Prostate gland (tissue), 2 donors: ENCODE measurements around the gene FGGY.

Source experiments
- CTCF ChIP-seq, 4 experiments: fragments of 200-600 bp in 2 of 4; fragments of 450-650 bp in 2 of 4; sonication (generic) in 2 of 4; IDR thresholded peaks; 1 replicate in 3 of 4; 2 replicates in 1 of 4; pipeline ENCODE4 v1.5.1; 2016 to 2019; ENCODE audit warnings: antibody characterized with exemption in 4 of 4, mild to moderate bottlenecking in 2 of 4, moderate library complexity in 2 of 4
- POLR2A ChIP-seq: fragments of 450-650 bp; IDR thresholded peaks from one replicate; pipeline ENCODE4 v1.6.1; 2016; ENCODE audit warnings: antibody characterized with exemption, mild to moderate bottlenecking
- POLR2AphosphoS5 ChIP-seq: sonication (generic); formaldehyde crosslinking; IDR thresholded peaks from one replicate; pipeline ENCODE4 v1.6.1; 2017; ENCODE audit warnings: antibody characterized with exemption

GRCh38 chr1:59411147-59411546 is 114.3 kb downstream of the FGGY start:
- TF ChIP-seq CTCF (IDR thresholded peaks at IDR 0.05) (no peak), POLR2A (no peak), POLR2AphosphoS5 (no peak)
